ENCODE measurements around the gene MGLL.

DNA sequence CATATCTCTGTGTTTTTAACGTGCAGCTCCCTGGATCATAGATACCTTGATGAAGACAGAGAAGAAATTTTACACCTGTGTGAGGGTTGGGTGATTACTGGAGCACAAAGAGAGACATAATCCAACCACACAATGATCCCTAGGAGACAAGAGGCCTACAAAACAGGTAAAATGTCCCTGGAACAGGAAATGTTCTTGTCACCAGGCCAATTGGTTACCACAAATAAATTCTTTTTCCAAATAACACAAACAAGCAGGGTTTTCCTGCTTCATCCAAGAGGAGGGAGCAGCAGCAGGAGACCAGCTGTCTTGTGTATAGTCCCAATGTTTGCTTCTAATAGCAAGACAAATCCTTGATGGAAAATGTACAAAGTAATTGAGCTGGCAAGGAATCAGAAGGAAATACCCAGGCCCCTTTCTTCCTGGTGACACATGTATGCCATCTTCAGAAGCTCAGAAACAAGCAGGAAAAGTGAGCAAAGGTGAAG, 1.4 kb downstream of the MGLL start:
- TF ChIP-seq, protein P1, sequence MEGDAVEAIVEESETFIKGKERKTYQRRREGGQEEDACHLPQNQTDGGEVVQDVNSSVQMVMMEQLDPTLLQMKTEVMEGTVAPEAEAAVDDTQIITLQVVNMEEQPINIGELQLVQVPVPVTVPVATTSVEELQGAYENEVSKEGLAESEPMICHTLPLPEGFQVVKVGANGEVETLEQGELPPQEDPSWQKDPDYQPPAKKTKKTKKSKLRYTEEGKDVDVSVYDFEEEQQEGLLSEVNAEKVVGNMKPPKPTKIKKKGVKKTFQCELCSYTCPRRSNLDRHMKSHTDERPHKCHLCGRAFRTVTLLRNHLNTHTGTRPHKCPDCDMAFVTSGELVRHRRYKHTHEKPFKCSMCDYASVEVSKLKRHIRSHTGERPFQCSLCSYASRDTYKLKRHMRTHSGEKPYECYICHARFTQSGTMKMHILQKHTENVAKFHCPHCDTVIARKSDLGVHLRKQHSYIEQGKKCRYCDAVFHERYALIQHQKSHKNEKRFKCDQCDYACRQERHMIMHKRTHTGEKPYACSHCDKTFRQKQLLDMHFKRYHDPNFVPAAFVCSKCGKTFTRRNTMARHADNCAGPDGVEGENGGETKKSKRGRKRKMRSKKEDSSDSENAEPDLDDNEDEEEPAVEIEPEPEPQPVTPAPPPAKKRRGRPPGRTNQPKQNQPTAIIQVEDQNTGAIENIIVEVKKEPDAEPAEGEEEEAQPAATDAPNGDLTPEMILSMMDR (IDR thresholded peaks at IDR 0.05) = no peak
- TF ChIP-seq EZH2 (IDR thresholded peaks at IDR 0.05; ENCODE audit: borderline replicate concordance, insufficient read depth, low read depth, low read length, poor library complexity, severe bottlenecking) = no peak
